Non-pigmented ciliary epithelial cell (primary cell): Measurements from ENCODE around the gene TMEM219.

ENCODE experiments used
- DNase-seq: peaks from one replicate; pipeline ENCODE4 v3.0.0-alpha.2; 2010; ENCODE audit warnings: low read depth

TMEM219 gene

GRCh38 chr16:29995324-29995910 lies 33.5 kb downstream of the TMEM219 start, which contains the start of gene HIRIP3:
Gene HIRIP3, minus strand, starts transcription at chr16:29995617. Its CDS starts 12 bp downstream, at chr16:29995605.
- no peak for DNase-seq

- peak; percentile 61 for DNase-seq
Measured at GRCh38 chr16:29995911-29996765, 34.3 kb downstream of the TMEM219 start, which contains the start of gene INO80E. Gene INO80E, plus strand, starts transcription at chr16:29996241. Its CDS starts 70 bp downstream, at chr16:29996311.

GRCh38 chr16:29996766-29997250 lies 34.9 kb downstream of the TMEM219 start:
- no peak for DNase-seq

- DNase-seq, result no peak
Measured at GRCh38 chr16:29999605-30000004, 37.7 kb downstream of the TMEM219 start.

GRCh38 chr16:30000735-30001631 lies 39.1 kb downstream of the TMEM219 start:
- DNase-seq, result no peak

- no peak for DNase-seq
Measured at GRCh38 chr16:30002614-30003346, 40.9 kb downstream of the TMEM219 start.

- DNase-seq, result no peak
Measured at GRCh38 chr16:30003670-30004423, 42.0 kb downstream of the TMEM219 start.

GRCh38 chr16:30004424-30004776 lies 42.5 kb downstream of the TMEM219 start:
- DNase-seq, result no peak

GRCh38 chr16:30004811-30005242 lies 42.9 kb downstream of the TMEM219 start:
- DNase-seq, result no peak

- no peak for DNase-seq
Measured at GRCh38 chr16:30005341-30006094, 43.6 kb downstream of the TMEM219 start.

- no peak for DNase-seq
Measured at GRCh38 chr16:30006095-30006473, 44.2 kb downstream of the TMEM219 start.

GRCh38 chr16:30006659-30007377 lies 44.9 kb downstream of the TMEM219 start:
- DNase-seq, result no peak

- DNase-seq, result no peak
Measured at GRCh38 chr16:30007378-30007895, 45.6 kb downstream of the TMEM219 start.

- DNase-seq, result no peak
Measured at GRCh38 chr16:30009085-30009862, 47.4 kb downstream of the TMEM219 start.

GRCh38 chr16:30009990-30010843 lies 48.3 kb downstream of the TMEM219 start:
- DNase-seq, result no peak

GRCh38 chr16:30010844-30011713 lies 49.2 kb downstream of the TMEM219 start, which contains the start of gene DOC2A:
Gene DOC2A, minus strand, starts transcription at chr16:30011027. Its CDS starts 805 bp downstream, at chr16:30010222.
- DNase-seq, result no peak
